Body of pancreas (tissue), 4 donors: ENCODE data around the gene KCNMB2.

Source experiments
- CTCF ChIP-seq, 7 experiments: fragments of 450-650 bp in 4 of 7; fragments of 200-600 bp in 3 of 7; sonication (generic) in 3 of 7; IDR thresholded peaks; one replicate each; pipeline ENCODE4 v1.5.1; 2016 to 2019; ENCODE audit warnings: antibody characterized with exemption in 7 of 7
- POLR2A ChIP-seq, 3 donors: fragments of 450-650 bp; IDR thresholded peaks; one replicate each; pipeline ENCODE4 v1.6.1; 2016; ENCODE audit warnings: antibody characterized with exemption in 3 of 3, mild to moderate bottlenecking in 2 of 3

- TF ChIP-seq CTCF (IDR thresholded peaks at IDR 0.05) (no peak), POLR2A (IDR thresholded peaks at IDR 0.05) (no peak)
These were observed 136.0 kb downstream of the KCNMB2 start for GRCh38 chr3:178672275-178672674.
